Epithelial cell of esophagus (primary cell): ENCODE results near the gene GPC5.
"Not testable (repeated sequence)": the region's sequence is repeated elsewhere in the genome, so short reads cannot be mapped to it uniquely, and the experiment has no call there.

Source experiments
- DNase-seq: peaks from one replicate; pipeline ENCODE4 v3.0.0; 2010; ENCODE audit warnings: low read depth
- H3K4me3 ChIP-seq: 2 replicates; pipeline ENCODE4 v1.5.1; 2011; ENCODE audit warnings: mild to moderate bottlenecking, low read length, control low read depth
- CTCF ChIP-seq: IDR thresholded peaks from 2 replicates; pipeline ENCODE4 v1.5.1; 2011; ENCODE audit warnings: low read depth, mild to moderate bottlenecking, low read length, control low read depth, inconsistent platforms; ENCODE audit not compliant: insufficient read depth; ENCODE audit errors: missing control alignments

The GPC5 gene

GRCh38 chr13:91408971-91409370 lies 10.6 kb downstream of the GPC5 start:
- TF ChIP-seq CTCF, result no peak
- no peak overlapping the region for H3K4me3 ChIP-seq
- no peak for DNase-seq

- H3K4me3 ChIP-seq, DNase-seq: not testable (repeated sequence)
Observed at GRCh38 chr13:91416579-91416978, 18.2 kb downstream of the GPC5 start.

- TF ChIP-seq CTCF, result no peak
- no peak overlapping the region for H3K4me3 ChIP-seq
- DNase-seq, result no peak
Observed at GRCh38 chr13:91417660-91418325, 19.4 kb downstream of the GPC5 start.

- no peak for TF ChIP-seq CTCF
- DNase-seq, result no peak
- H3K4me3 ChIP-seq, result no peak overlapping the region
Observed at GRCh38 chr13:91426913-91427312, 28.5 kb downstream of the GPC5 start.

- not testable (repeated sequence) for DNase-seq, H3K4me3 ChIP-seq
Observed at GRCh38 chr13:91438674-91439073, 40.3 kb downstream of the GPC5 start.

- H3K4me3 ChIP-seq, result no peak overlapping the region
- DNase-seq, result no peak
- no peak for TF ChIP-seq CTCF
Observed at GRCh38 chr13:91450913-91451312, 52.5 kb downstream of the GPC5 start.

- H3K4me3 ChIP-seq, result no peak overlapping the region
- no peak for DNase-seq
- no peak for TF ChIP-seq CTCF
Observed at GRCh38 chr13:91454666-91455065, 56.2 kb downstream of the GPC5 start.

GRCh38 chr13:91456837-91457236 lies 58.4 kb downstream of the GPC5 start:
- TF ChIP-seq CTCF, result no peak
- no peak overlapping the region for H3K4me3 ChIP-seq
- DNase-seq, result no peak
